ENCODE data around the gene ZNF134.

DNA sequence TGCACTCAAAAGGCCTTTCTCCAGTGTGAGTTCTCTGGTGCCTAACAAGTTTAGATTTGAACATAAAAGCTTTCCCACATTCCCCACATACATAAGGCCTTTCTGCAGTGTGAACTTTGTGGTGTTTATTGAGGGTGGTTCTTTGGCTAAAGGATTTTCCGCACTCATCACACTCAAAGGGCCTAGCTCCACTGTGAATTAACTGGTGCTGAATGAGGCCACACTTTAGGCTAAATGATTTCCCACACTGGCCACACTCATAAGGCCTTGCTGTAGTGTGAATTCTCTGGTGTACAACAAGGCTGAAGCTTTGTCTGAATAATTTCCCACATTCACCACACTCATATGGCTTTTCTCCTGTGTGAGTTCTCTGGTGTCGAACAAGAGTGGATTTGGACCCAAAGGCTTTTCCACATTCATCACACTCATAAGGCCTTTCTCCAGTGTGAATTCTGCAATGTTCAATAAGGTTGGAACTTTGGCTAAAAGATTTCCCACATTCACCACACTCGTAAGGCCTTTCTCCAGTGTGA is 41.6 kb upstream of the ZNF134 start:
- TF ChIP-seq EZH2 (IDR thresholded peaks at IDR 0.05; ENCODE audit: borderline replicate concordance, low read depth, low read length) (no peak), TFE3 (CRISPR knock-in tag; IDR thresholded peaks at IDR 0.05) (no peak), ZBTB1 (CRISPR knock-in tag; IDR thresholded peaks at IDR 0.05; ENCODE audit: borderline replicate concordance, low read depth) (no peak), SP1 (CRISPR knock-in tag; IDR thresholded peaks at IDR 0.05) (no peak), MXI1 (IDR thresholded peaks at IDR 0.05; ENCODE audit: low read depth, low read length) (no peak), FOXM1 (IDR thresholded peaks at IDR 0.05; ENCODE audit: low read depth) (no peak), FOXM1 (CRISPR knock-in tag; IDR thresholded peaks at IDR 0.05; ENCODE audit: low read depth) (no peak), GTF2F1 (IDR thresholded peaks at IDR 0.05; ENCODE audit: low read depth, low read length) (no peak), POLR2A (conservative IDR thresholded peaks at IDR 0.05) (no peak), POLR2AphosphoS5 (IDR thresholded peaks at IDR 0.05; ENCODE audit: control insufficient read depth, insufficient read depth, low read depth, low read length) (no peak), ZNF639 (CRISPR knock-in tag; conservative IDR thresholded peaks at IDR 0.05 in 1 of 2, IDR thresholded peaks at IDR 0.05 in 1 of 2) (no peak), ARID4B (CRISPR knock-in tag; IDR thresholded peaks at IDR 0.05) (no peak)
- TF ChIP-seq, protein P1, sequence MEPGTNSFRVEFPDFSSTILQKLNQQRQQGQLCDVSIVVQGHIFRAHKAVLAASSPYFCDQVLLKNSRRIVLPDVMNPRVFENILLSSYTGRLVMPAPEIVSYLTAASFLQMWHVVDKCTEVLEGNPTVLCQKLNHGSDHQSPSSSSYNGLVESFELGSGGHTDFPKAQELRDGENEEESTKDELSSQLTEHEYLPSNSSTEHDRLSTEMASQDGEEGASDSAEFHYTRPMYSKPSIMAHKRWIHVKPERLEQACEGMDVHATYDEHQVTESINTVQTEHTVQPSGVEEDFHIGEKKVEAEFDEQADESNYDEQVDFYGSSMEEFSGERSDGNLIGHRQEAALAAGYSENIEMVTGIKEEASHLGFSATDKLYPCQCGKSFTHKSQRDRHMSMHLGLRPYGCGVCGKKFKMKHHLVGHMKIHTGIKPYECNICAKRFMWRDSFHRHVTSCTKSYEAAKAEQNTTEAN (CRISPR knock-in tag; IDR thresholded peaks at IDR 0.05): no peak
- TF ChIP-seq, protein P2, sequence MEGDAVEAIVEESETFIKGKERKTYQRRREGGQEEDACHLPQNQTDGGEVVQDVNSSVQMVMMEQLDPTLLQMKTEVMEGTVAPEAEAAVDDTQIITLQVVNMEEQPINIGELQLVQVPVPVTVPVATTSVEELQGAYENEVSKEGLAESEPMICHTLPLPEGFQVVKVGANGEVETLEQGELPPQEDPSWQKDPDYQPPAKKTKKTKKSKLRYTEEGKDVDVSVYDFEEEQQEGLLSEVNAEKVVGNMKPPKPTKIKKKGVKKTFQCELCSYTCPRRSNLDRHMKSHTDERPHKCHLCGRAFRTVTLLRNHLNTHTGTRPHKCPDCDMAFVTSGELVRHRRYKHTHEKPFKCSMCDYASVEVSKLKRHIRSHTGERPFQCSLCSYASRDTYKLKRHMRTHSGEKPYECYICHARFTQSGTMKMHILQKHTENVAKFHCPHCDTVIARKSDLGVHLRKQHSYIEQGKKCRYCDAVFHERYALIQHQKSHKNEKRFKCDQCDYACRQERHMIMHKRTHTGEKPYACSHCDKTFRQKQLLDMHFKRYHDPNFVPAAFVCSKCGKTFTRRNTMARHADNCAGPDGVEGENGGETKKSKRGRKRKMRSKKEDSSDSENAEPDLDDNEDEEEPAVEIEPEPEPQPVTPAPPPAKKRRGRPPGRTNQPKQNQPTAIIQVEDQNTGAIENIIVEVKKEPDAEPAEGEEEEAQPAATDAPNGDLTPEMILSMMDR (IDR thresholded peaks at IDR 0.05 in 2 of 3, conservative IDR thresholded peaks at IDR 0.05 in 1 of 3; ENCODE audit: insufficient read depth in 2 of 3, low read depth in 1 of 3, low read length in 3 of 3): no peak
